OCI-LY1 (cell line): ENCODE results near the gene RND1.

ENCODE experiments used
- H2AFZ ChIP-seq: fragments of 200-600 bp; sonication (generic), shearing (Covaris generic); 2 replicates; pipeline ENCODE4 v1.6.0; 2014; ENCODE audit warnings: antibody characterized with exemption, mild to moderate bottlenecking, low read length
- H3F3A ChIP-seq: fragments of 200-600 bp; sonication (generic), shearing (Covaris generic); 2 replicates; pipeline ENCODE4 v1.6.0; 2014; ENCODE audit warnings: mild to moderate bottlenecking, antibody characterized with exemption, low read length, moderate library complexity; ENCODE audit not compliant: insufficient read depth
- H3K27ac ChIP-seq: fragments of 200-600 bp; sonication (generic); 2 replicates; pipeline ENCODE4 v1.5.1; 2014; ENCODE audit warnings: low read length, mixed run types, mild to moderate bottlenecking, low read depth; ENCODE audit not compliant: poor library complexity, severe bottlenecking
- H3K27me3 ChIP-seq: fragments of 200-600 bp; sonication (generic); 2 replicates; pipeline ENCODE4 v1.6.0; 2014; ENCODE audit warnings: antibody characterized with exemption, mild to moderate bottlenecking, low read length, moderate library complexity; ENCODE audit not compliant: insufficient read depth
- H3K36me3 ChIP-seq: fragments of 200-600 bp; sonication (generic); 2 replicates; pipeline ENCODE4 v1.6.1; 2014; ENCODE audit warnings: mild to moderate bottlenecking, antibody characterized with exemption, low read length, moderate library complexity, mixed read lengths; ENCODE audit not compliant: insufficient read depth
- H3K4me1 ChIP-seq: fragments of 200-600 bp; sonication (generic); 2 replicates; pipeline ENCODE4 v1.5.1; 2014; ENCODE audit warnings: mild to moderate bottlenecking, low read length, moderate library complexity; ENCODE audit not compliant: insufficient read depth, severe bottlenecking
- H3K4me2 ChIP-seq: fragments of 200-600 bp; sonication (generic), shearing (Covaris generic); 2 replicates; pipeline ENCODE4 v1.6.1; 2014; ENCODE audit warnings: low read length
- H3K4me3 ChIP-seq: fragments of 200-600 bp; sonication (generic); 2 replicates; pipeline ENCODE4 v1.5.1; 2014; ENCODE audit warnings: low read length, low read depth, mild to moderate bottlenecking, mixed read lengths; ENCODE audit not compliant: poor library complexity, severe bottlenecking
- H3K79me2 ChIP-seq: fragments of 200-600 bp; shearing (Covaris generic); 2 replicates; pipeline ENCODE4 v1.6.1; 2016; ENCODE audit warnings: mixed run types, low read length, mixed read lengths; ENCODE audit not compliant: insufficient read depth
- H3K9ac ChIP-seq: fragments of 200-600 bp; sonication (generic), shearing (Covaris generic); 2 replicates; pipeline ENCODE4 v1.6.1; 2014; ENCODE audit warnings: mild to moderate bottlenecking, low read length, mixed read lengths
- H3K9me2 ChIP-seq: fragments of 200-600 bp; sonication (generic), shearing (Covaris generic); 2 replicates; pipeline ENCODE4 v1.6.1; 2014; ENCODE audit warnings: low read depth, mild to moderate bottlenecking, low read length, mixed read lengths
- H3K9me3 ChIP-seq: fragments of 200-600 bp; shearing (Covaris generic); 2 replicates; pipeline ENCODE4 v1.6.1; 2014; ENCODE audit warnings: low read length, mixed read lengths
- H4K20me1 ChIP-seq: fragments of 200-600 bp; sonication (generic), shearing (Covaris generic); 2 replicates; pipeline ENCODE4 v1.6.0; 2016; ENCODE audit warnings: mild to moderate bottlenecking, low read length; ENCODE audit not compliant: insufficient read depth
- EZH2 ChIP-seq: fragments of 200-600 bp; sonication (generic), shearing (Covaris generic); IDR thresholded peaks from 2 replicates; pipeline ENCODE4 v1.8.0; 2017; ENCODE audit warnings: borderline replicate concordance, mixed run types, mild to moderate bottlenecking, antibody characterized with exemption, low read length, moderate library complexity, mixed read lengths
- TF ChIP-seq, protein P1 (sequence below): fragments of 200-600 bp; sonication (generic), shearing (Covaris generic); IDR thresholded peaks from 2 replicates; pipeline ENCODE4 v1.5.1; 2017; ENCODE audit warnings: mild to moderate bottlenecking, antibody characterized with exemption, low read length, moderate library complexity, mixed read lengths

The RND1 gene

DNA sequence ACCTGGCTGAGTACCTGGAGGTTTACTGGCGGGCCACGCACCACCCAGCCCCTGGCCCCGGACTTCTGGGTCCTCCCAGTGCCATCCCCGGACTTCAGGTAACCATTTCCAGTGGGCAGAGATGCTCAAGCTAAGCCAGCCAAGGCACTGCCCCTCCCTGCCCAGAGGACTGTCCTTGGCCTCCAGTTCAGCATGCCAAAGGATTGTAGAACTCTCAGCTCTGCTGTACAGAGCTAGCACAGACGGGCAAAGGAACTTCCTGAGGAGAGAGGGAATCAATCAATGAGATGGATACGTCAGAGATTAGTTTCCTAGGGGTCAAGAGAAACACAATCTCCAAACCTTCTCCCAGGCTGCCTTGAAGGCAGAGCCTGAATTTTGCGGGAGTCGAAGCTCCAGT is 38.6 kb downstream of the RND1 start:
- Histone ChIP-seq H4K20me1 (no peaks in the 10 kb centered on the region), H3K9me2 (no peaks in the 10 kb centered on the region), H3K79me2 (no peaks in the 10 kb centered on the region), H3K4me2 (no peak overlapping the region), H3K9ac (no peak overlapping the region), H3K9me3 (no peaks in the 10 kb centered on the region), H3K27me3 (no peaks in the 10 kb centered on the region), H2AFZ (no peak overlapping the region), H3K4me1 (no peaks in the 10 kb centered on the region), H3F3A (no peaks in the 10 kb centered on the region), H3K36me3 (peaks cover 41% of the 10 kb centered on the region), H3K4me3 (no peak overlapping the region), H3K27ac (no peak overlapping the region)
- no peak for TF ChIP-seq EZH2
- TF ChIP-seq, protein P1, sequence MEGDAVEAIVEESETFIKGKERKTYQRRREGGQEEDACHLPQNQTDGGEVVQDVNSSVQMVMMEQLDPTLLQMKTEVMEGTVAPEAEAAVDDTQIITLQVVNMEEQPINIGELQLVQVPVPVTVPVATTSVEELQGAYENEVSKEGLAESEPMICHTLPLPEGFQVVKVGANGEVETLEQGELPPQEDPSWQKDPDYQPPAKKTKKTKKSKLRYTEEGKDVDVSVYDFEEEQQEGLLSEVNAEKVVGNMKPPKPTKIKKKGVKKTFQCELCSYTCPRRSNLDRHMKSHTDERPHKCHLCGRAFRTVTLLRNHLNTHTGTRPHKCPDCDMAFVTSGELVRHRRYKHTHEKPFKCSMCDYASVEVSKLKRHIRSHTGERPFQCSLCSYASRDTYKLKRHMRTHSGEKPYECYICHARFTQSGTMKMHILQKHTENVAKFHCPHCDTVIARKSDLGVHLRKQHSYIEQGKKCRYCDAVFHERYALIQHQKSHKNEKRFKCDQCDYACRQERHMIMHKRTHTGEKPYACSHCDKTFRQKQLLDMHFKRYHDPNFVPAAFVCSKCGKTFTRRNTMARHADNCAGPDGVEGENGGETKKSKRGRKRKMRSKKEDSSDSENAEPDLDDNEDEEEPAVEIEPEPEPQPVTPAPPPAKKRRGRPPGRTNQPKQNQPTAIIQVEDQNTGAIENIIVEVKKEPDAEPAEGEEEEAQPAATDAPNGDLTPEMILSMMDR = no peak

DNA sequence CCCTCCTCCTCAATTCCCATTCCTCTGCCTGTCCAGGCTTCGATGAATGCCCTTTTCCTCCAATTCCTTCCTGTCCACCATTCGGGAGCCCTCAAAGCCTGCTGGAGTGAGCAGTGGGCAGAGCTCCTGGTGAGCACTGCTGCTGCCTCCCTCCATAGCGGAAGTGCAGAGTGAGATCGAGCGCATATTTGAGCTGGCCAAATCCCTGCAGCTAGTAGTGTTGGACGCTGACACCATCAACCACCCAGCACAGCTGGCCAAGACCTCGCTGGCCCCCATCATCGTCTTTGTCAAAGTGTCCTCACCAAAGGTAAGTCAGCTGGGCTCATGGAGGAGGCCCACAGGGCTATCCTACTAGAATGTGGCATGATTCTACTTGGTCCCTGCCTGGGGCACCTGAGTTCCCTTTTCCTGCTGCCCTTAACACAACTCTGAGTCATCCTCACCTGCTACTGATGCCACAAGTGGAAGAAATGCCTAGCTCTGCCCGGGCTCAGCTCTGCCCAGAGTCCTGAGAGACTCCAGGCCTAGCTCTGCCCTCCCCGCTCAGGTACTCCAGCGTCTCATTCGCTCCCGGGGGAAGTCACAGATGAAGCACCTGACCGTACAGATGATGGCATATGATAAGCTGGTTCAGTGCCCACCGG is 39.3 kb downstream of the RND1 start:
- no peaks in the 10 kb centered on the region for H3K9me2 ChIP-seq
- no peak overlapping the region for H2AFZ ChIP-seq
- H3K4me2 ChIP-seq = no peak overlapping the region
- no peaks in the 10 kb centered on the region for H3K27me3 ChIP-seq
- no peak overlapping the region for H3K9ac ChIP-seq
- peaks cover 34% of the 10 kb centered on the region for H3K36me3 ChIP-seq
- no peak overlapping the region for H3K27ac ChIP-seq
- no peaks in the 10 kb centered on the region for H3K79me2 ChIP-seq
- no peak overlapping the region for H3K4me3 ChIP-seq
- no peaks in the 10 kb centered on the region for H4K20me1 ChIP-seq
- H3F3A ChIP-seq = no peaks in the 10 kb centered on the region
- H3K9me3 ChIP-seq = no peaks in the 10 kb centered on the region
- no peak for TF ChIP-seq EZH2
- TF ChIP-seq, protein P1 = no peak
- no peaks in the 10 kb centered on the region for H3K4me1 ChIP-seq

DNA sequence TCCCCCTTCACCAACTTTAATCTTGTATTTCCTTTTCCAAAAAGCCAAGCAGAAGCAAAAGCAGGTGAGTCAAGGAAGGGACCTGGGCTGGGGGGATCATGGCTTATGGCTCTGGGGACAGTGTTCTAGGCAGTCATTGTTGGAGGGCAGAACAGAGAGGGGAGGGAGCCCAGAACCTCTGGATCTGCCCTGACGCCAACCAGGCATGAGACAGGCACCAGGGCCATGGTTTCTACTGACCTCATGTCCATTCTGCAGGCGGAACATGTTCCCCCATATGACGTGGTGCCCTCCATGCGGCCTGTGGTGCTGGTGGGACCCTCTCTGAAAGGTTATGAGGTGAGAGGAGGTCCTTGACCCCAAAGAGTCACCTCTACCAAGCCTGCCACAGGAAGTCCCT is 40.8 kb downstream of the RND1 start:
- no peaks in the 10 kb centered on the region for H3K9me2 ChIP-seq
- no peaks in the 10 kb centered on the region for H3K79me2 ChIP-seq
- no peak for TF ChIP-seq EZH2
- TF ChIP-seq, protein P1 = no peak
- no peak overlapping the region for H3K9ac ChIP-seq
- no peak overlapping the region for H2AFZ ChIP-seq
- no peaks in the 10 kb centered on the region for H3K4me1 ChIP-seq
- H3K36me3 ChIP-seq = peaks cover 20% of the 10 kb centered on the region
- H3K4me3 ChIP-seq = no peak overlapping the region
- no peaks in the 10 kb centered on the region for H3F3A ChIP-seq
- no peaks in the 10 kb centered on the region for H3K9me3 ChIP-seq
- H3K27ac ChIP-seq = no peak overlapping the region
- H3K4me2 ChIP-seq = no peak overlapping the region
- H4K20me1 ChIP-seq = no peaks in the 10 kb centered on the region
- no peaks in the 10 kb centered on the region for H3K27me3 ChIP-seq
